Retinal pigment epithelial cell (primary cell): ENCODE data around the gene FAHD1.

ENCODE experiments used
- DNase-seq: peaks from one replicate; pipeline ENCODE4 v3.0.0-alpha.2; 2010; ENCODE audit warnings: low read depth
- H3K4me3 ChIP-seq: 2 replicates; pipeline ENCODE4 v1.5.1; 2011; ENCODE audit warnings: mild to moderate bottlenecking, low read length, control low read depth, moderate library complexity
- TF ChIP-seq, protein P1 (sequence below): conservative IDR thresholded peaks from 2 replicates; pipeline ENCODE4 v1.5.1; 2011; ENCODE audit warnings: low read depth, low read length, control low read depth, inconsistent platforms

Gene FAHD1

DNA sequence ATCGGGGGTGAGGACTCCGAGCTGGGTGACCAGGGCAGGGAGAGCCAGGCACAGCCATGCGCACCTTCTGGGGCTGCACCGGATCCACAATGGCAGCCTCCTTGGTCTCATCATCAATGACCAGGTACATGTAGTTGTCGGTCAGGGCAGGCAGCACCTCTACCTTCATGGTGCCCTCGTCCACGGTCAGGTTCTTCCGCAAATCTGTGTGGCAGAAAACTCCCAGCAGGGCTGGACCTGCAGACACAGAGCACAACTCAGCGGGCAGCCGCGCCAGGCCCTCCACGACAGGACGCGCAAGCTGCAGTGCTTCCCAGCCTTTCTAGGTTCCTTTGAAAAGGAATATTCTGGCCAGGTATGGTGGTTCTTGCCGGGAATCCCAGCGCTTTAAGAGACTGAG is 4.2 kb upstream of the FAHD1 start:
- H3K4me3 ChIP-seq = no peak overlapping the region
- TF ChIP-seq, protein P1, sequence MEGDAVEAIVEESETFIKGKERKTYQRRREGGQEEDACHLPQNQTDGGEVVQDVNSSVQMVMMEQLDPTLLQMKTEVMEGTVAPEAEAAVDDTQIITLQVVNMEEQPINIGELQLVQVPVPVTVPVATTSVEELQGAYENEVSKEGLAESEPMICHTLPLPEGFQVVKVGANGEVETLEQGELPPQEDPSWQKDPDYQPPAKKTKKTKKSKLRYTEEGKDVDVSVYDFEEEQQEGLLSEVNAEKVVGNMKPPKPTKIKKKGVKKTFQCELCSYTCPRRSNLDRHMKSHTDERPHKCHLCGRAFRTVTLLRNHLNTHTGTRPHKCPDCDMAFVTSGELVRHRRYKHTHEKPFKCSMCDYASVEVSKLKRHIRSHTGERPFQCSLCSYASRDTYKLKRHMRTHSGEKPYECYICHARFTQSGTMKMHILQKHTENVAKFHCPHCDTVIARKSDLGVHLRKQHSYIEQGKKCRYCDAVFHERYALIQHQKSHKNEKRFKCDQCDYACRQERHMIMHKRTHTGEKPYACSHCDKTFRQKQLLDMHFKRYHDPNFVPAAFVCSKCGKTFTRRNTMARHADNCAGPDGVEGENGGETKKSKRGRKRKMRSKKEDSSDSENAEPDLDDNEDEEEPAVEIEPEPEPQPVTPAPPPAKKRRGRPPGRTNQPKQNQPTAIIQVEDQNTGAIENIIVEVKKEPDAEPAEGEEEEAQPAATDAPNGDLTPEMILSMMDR = no peak
- DNase-seq = no peak

DNA sequence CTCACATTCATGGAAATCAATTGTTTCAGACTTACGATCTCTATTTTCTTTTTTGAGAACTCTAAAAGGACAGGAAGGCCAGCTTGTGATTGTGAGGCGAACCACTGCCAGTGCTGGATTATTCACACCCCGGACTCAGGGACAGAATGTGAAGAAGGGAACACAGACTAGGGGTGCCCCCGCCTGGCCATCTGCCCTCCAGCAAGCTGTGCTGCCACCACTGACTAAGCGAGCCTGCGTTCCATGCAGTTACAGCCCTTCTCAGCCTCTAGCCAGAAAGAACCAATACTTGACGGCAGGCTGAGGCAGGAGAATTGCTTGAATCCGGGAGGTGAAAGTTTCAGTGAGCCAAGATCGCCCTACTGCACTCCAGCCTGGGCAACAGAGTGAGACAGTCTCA is 3.2 kb upstream of the FAHD1 start:
- peak; percentile 19 for DNase-seq
- H3K4me3 ChIP-seq = no peak overlapping the region
- TF ChIP-seq, protein P1 = peak; percentile 49

DNA sequence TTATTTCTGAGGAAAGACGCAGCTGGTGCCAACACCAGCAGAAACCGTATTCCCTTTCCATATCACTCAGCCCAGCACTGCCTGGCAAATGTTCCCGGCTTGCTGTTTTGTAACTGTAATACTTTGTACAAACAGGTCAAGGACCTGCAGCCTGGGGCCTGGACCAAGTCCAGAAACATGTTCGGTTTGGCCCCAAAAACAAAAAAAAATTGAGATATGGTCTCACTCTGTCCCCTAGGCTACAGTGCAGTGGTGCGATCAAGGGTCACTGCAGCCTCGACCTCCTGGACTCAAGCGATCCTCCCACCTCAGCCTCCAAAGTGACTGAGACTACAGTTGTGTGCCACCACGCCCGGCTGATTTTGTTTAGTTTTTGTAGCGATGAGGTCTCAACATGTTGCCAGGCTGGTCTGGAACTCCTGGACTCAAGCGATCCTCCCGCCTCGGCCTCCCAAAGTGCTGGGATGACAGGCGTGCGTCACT is 1.6 kb upstream of the FAHD1 start:
- TF ChIP-seq, protein P1 = no peak
- DNase-seq = no peak
- H3K4me3 ChIP-seq = peak overlapping the region; percentile 57

DNA sequence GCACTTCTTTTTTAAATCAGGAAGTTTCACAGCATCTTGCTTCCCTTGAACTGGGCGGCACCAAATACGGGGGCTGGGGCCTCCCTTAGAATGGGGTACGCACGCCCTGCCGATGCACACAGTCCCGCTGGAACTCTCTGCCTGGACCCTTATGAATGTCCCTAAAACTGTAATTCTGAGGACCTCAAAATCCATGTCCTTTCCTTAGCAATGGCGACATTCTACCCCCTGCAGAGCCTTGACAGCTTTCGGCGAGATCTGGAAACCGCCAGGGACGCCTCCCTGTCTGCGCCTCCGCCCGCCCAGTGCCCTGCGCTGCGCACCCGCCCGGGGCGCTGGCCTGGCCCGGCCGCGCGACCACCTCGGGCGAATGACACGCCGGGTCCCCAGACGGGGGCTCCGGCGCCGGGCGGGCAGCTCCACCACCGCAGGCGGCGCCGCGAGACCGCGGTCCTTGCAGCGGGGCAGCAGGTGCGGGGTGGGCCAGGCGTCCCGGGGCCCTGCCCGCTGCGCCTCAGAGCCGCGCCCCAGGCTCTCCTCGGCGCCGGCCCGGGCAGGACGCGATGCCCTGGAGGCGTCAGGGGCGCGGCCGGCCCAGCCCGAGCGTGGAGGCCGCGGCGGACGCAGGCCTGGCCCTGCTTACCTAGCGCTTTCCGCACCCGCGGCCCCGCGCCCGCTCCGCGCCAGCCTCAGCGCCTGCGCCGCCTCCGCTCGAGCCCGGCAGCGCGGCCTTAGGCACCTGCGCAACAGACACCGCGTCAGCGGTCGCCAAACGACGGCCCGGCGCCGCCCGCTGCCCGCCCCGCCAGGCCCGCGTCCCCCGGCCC is 929 bp upstream of the FAHD1 start:
- peak overlapping the region; percentile 57 for H3K4me3 ChIP-seq
- TF ChIP-seq, protein P1 = no peak
- peak; percentile 11 for DNase-seq

DNA sequence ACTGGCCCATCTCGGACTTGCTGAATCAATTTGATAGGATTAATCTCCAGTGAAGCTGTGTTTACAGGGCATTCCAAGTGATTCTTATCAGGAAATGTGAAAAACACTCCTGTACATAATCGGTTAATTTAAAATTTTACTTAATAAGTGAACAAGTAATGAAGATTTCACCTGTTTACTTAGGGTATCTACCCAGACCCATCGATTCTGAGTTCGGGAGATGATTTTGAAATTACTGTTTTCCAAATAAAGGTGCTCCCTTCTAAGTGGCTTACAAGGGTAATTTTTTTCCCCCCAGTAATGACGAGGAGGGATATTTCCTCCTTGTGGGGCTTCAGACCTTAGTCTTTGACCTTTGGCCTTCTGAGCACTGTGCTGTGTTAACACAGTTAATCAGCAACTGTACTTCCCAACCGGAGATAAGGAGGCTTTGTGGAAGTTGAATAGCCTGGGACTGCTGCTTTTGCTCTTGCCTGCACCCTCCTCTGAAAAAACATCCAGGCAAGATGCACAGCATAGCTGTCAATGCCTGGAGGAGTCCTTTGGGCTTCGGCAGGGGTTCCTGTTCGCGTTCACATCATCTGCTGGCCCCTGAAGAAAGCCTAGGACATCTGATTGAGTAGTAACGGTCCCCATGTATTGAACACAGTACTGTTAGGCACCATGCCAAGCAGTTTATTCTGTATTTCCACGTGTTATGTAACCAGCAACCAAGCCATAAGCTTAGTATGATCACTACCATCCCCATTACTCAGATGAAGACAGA is 1.8 kb downstream of the FAHD1 start:
- H3K4me3 ChIP-seq = peak overlapping the region; percentile 93
- TF ChIP-seq, protein P1 = no peak
- DNase-seq = no peak

DNA sequence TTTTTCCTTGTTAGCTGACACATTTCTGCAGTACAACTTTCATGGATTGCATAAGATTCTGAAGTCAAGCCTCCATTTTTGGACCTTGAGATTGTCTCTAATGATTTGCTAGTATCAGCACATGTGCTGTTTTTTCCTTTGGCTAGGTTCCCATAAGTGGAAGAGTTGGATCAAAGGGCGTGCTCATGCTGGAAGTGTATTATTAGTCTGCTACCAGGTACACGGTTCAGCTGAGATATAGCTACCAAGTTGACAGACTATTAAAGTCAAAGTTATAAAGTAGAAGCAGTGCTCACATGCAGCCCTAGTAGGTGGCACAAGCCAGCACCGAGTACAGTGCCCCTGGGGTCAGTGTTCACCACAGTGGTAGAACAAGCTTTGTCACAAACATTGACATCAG is 3.2 kb downstream of the FAHD1 start:
- H3K4me3 ChIP-seq = no peak overlapping the region
- TF ChIP-seq, protein P1 = no peak
- no peak for DNase-seq
